ENCODE data around the gene ATP2B3. TPM values are rescaled to one million over a fixed set of nuclear protein-coding genes. Genes with fewer than 3 reads are reported as not detected.

ATP2B3 gene
- total and polyA plus RNA-seq, 2 experiments from 2014 or later = 0.17 TPM; not detected in 1

DNA sequence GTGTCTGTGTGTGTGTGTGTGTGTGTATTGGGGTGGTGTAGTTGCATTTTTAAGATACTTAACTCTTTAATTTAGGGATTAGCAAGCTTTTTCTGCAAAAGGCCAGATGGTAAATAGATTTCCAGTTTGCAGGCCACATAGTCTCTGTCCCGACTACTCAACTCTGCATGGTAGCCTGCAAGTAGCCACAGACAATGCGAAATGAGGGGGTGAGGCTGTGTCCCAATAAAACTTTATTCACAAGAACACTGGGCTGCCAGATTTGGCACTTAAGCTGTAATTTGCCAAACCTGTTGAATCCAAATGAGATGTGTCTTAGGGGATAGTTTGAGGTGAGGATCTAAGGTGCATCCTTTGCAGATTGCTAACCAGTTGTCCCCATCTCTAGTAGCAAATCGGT lies 6.8 kb downstream of the ATP2B3 start:
- Mint-ChIP-seq H3K4me3 (no peak overlapping the region), H3K27me3 (ENCODE audit: insufficient read depth, low read depth, poor library complexity) (peaks cover 13% of the 10 kb centered on the region), H3K36me3 (ENCODE audit: low read depth) (no peaks in the 10 kb centered on the region), H3K27ac (no peak overlapping the region), H3K4me1 (no peaks in the 10 kb centered on the region), H3K9me3 (no peaks in the 10 kb centered on the region)
- H4K20me1 ChIP-seq (replicated peaks; ENCODE audit: insufficient read depth) = no peaks in the 10 kb centered on the region
- no peak overlapping the region for H3K27ac ChIP-seq (ENCODE audit: low read depth)
- no peaks in the 10 kb centered on the region for H3K9me2 ChIP-seq (ENCODE audit: insufficient read depth)
- ATAC-seq (no peak), DNase-seq (ENCODE audit: low spot score) (no peak)
- no peaks in the 10 kb centered on the region for H3K79me2 ChIP-seq (replicated peaks; ENCODE audit: insufficient read depth)
- peaks cover 3% of the 10 kb centered on the region for H3K27me3 ChIP-seq (ENCODE audit: insufficient read depth)
- no peaks in the 10 kb centered on the region for H3K36me3 ChIP-seq (ENCODE audit: insufficient read depth)
- H3F3A ChIP-seq (replicated peaks; ENCODE audit: low read depth) = no peaks in the 10 kb centered on the region
- H2AFZ ChIP-seq = no peak overlapping the region
- no peaks in the 10 kb centered on the region for H3K4me1 ChIP-seq (ENCODE audit: insufficient read depth)
- no peak overlapping the region for H3K4me2 ChIP-seq
- H3K4me3 ChIP-seq = no peak overlapping the region
- no peak for TF ChIP-seq ZNF331 (CRISPR knock-in tag; IDR thresholded peaks at IDR 0.05; ENCODE audit: low read depth)
- TF ChIP-seq, protein P1, sequence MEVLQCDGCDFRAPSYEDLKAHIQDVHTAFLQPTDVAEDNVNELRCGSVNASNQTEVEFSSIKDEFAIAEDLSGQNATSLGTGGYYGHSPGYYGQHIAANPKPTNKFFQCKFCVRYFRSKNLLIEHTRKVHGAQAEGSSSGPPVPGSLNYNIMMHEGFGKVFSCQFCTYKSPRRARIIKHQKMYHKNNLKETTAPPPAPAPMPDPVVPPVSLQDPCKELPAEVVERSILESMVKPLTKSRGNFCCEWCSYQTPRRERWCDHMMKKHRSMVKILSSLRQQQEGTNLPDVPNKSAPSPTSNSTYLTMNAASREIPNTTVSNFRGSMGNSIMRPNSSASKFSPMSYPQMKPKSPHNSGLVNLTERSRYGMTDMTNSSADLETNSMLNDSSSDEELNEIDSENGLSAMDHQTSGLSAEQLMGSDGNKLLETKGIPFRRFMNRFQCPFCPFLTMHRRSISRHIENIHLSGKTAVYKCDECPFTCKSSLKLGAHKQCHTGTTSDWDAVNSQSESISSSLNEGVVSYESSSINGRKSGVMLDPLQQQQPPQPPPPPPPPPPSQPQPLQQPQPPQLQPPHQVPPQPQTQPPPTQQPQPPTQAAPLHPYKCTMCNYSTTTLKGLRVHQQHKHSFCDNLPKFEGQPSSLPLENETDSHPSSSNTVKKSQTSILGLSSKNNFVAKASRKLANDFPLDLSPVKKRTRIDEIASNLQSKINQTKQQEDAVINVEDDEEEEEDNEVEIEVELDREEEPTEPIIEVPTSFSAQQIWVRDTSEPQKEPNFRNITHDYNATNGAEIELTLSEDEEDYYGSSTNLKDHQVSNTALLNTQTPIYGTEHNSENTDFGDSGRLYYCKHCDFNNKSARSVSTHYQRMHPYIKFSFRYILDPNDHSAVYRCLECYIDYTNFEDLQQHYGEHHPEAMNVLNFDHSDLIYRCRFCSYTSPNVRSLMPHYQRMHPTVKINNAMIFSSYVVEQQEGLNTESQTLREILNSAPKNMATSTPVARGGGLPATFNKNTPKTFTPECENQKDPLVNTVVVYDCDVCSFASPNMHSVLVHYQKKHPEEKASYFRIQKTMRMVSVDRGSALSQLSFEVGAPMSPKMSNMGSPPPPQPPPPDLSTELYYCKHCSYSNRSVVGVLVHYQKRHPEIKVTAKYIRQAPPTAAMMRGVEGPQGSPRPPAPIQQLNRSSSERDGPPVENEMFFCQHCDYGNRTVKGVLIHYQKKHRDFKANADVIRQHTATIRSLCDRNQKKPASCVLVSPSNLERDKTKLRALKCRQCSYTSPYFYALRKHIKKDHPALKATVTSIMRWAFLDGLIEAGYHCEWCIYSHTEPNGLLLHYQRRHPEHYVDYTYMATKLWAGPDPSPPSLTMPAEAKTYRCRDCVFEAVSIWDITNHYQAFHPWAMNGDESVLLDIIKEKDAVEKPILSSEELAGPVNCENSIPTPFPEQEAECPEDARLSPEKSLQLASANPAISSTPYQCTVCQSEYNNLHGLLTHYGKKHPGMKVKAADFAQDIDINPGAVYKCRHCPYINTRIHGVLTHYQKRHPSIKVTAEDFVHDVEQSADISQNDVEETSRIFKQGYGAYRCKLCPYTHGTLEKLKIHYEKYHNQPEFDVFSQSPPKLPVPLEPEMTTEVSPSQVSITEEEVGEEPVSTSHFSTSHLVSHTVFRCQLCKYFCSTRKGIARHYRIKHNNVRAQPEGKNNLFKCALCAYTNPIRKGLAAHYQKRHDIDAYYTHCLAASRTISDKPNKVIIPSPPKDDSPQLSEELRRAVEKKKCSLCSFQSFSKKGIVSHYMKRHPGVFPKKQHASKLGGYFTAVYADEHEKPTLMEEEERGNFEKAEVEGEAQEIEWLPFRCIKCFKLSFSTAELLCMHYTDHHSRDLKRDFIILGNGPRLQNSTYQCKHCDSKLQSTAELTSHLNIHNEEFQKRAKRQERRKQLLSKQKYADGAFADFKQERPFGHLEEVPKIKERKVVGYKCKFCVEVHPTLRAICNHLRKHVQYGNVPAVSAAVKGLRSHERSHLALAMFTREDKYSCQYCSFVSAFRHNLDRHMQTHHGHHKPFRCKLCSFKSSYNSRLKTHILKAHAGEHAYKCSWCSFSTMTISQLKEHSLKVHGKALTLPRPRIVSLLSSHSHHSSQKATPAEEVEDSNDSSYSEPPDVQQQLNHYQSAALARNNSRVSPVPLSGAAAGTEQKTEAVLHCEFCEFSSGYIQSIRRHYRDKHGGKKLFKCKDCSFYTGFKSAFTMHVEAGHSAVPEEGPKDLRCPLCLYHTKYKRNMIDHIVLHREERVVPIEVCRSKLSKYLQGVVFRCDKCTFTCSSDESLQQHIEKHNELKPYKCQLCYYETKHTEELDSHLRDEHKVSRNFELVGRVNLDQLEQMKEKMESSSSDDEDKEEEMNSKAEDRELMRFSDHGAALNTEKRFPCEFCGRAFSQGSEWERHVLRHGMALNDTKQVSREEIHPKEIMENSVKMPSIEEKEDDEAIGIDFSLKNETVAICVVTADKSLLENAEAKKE (CRISPR knock-in tag; IDR thresholded peaks at IDR 0.05) = no peak
- TF ChIP-seq NANOG (IDR thresholded peaks at IDR 0.05; ENCODE audit: borderline replicate concordance) = no peak
- TF ChIP-seq, protein P2, sequence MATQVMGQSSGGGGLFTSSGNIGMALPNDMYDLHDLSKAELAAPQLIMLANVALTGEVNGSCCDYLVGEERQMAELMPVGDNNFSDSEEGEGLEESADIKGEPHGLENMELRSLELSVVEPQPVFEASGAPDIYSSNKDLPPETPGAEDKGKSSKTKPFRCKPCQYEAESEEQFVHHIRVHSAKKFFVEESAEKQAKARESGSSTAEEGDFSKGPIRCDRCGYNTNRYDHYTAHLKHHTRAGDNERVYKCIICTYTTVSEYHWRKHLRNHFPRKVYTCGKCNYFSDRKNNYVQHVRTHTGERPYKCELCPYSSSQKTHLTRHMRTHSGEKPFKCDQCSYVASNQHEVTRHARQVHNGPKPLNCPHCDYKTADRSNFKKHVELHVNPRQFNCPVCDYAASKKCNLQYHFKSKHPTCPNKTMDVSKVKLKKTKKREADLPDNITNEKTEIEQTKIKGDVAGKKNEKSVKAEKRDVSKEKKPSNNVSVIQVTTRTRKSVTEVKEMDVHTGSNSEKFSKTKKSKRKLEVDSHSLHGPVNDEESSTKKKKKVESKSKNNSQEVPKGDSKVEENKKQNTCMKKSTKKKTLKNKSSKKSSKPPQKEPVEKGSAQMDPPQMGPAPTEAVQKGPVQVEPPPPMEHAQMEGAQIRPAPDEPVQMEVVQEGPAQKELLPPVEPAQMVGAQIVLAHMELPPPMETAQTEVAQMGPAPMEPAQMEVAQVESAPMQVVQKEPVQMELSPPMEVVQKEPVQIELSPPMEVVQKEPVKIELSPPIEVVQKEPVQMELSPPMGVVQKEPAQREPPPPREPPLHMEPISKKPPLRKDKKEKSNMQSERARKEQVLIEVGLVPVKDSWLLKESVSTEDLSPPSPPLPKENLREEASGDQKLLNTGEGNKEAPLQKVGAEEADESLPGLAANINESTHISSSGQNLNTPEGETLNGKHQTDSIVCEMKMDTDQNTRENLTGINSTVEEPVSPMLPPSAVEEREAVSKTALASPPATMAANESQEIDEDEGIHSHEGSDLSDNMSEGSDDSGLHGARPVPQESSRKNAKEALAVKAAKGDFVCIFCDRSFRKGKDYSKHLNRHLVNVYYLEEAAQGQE (IDR thresholded peaks at IDR 0.05; ENCODE audit: unreplicated experiment) = no peak
- TF ChIP-seq JUNB (IDR thresholded peaks at IDR 0.05; ENCODE audit: unreplicated experiment) = no peak
- no peak for TF ChIP-seq EZH2phosphoT487 (IDR thresholded peaks at IDR 0.05; ENCODE audit: unreplicated experiment)
- no peak for TF ChIP-seq EZH2 (IDR thresholded peaks at IDR 0.05; ENCODE audit: low read depth, unreplicated experiment)
- TF ChIP-seq, protein P3, sequence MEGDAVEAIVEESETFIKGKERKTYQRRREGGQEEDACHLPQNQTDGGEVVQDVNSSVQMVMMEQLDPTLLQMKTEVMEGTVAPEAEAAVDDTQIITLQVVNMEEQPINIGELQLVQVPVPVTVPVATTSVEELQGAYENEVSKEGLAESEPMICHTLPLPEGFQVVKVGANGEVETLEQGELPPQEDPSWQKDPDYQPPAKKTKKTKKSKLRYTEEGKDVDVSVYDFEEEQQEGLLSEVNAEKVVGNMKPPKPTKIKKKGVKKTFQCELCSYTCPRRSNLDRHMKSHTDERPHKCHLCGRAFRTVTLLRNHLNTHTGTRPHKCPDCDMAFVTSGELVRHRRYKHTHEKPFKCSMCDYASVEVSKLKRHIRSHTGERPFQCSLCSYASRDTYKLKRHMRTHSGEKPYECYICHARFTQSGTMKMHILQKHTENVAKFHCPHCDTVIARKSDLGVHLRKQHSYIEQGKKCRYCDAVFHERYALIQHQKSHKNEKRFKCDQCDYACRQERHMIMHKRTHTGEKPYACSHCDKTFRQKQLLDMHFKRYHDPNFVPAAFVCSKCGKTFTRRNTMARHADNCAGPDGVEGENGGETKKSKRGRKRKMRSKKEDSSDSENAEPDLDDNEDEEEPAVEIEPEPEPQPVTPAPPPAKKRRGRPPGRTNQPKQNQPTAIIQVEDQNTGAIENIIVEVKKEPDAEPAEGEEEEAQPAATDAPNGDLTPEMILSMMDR (conservative IDR thresholded peaks at IDR 0.05; ENCODE audit: low read depth in 2 of 2) = no peak
- TF ChIP-seq, protein P4, sequence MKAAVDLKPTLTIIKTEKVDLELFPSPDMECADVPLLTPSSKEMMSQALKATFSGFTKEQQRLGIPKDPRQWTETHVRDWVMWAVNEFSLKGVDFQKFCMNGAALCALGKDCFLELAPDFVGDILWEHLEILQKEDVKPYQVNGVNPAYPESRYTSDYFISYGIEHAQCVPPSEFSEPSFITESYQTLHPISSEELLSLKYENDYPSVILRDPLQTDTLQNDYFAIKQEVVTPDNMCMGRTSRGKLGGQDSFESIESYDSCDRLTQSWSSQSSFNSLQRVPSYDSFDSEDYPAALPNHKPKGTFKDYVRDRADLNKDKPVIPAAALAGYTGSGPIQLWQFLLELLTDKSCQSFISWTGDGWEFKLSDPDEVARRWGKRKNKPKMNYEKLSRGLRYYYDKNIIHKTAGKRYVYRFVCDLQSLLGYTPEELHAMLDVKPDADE (IDR thresholded peaks at IDR 0.05) = no peak
- TF ChIP-seq POLR2AphosphoS5 (IDR thresholded peaks at IDR 0.05; ENCODE audit: low read depth) = no peak
- no peak for TF ChIP-seq STAT1 (IDR thresholded peaks at IDR 0.05; ENCODE audit: unreplicated experiment)
- TF ChIP-seq CREB1 (CRISPR knock-in tag; IDR thresholded peaks at IDR 0.05; ENCODE audit: low read depth) = no peak
- no peak for TF ChIP-seq ZNF114 (CRISPR knock-in tag; IDR thresholded peaks at IDR 0.05)

Data from GM23338 (cell line).